Gastroesophageal sphincter (tissue), 3 donors: ENCODE data around the gene RFC2.

Experiments used
- POLR2A ChIP-seq, 2 donors: fragments of 450-650 bp; IDR thresholded peaks; one replicate each; pipeline ENCODE4 v1.6.1; 2017; ENCODE audit warnings: antibody characterized with exemption in 2 of 2, mild to moderate bottlenecking in 2 of 2, moderate library complexity in 1 of 2
- TF ChIP-seq, protein P1 (sequence below), 4 experiments: fragments of 200-600 bp in 2 of 4; fragments of 450-650 bp in 2 of 4; sonication (generic) in 1 of 4; IDR thresholded peaks; one replicate each; pipeline ENCODE4 v1.5.1; 2017 to 2019; ENCODE audit warnings: antibody characterized with exemption in 4 of 4, mild to moderate bottlenecking in 2 of 4, moderate library complexity in 2 of 4

DNA sequence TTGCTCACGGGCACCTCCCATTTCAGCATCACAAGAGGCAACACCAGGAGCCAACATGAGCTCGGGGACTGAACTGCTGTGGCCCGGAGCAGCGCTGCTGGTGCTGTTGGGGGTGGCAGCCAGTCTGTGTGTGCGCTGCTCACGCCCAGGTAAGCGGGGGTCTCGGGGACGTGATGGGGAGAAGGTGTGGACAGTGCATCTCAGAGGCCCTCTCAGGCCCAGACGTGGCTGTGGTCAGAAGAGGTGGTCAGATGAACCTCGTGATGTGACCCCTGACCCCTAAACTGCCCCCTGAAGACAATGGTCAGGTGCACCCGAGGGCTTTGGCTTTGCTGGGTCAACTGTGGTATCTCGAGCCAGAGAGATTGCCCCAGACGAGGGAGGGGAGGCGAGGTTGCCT lies 38.3 kb downstream of the RFC2 start:
- TF ChIP-seq, protein P1, sequence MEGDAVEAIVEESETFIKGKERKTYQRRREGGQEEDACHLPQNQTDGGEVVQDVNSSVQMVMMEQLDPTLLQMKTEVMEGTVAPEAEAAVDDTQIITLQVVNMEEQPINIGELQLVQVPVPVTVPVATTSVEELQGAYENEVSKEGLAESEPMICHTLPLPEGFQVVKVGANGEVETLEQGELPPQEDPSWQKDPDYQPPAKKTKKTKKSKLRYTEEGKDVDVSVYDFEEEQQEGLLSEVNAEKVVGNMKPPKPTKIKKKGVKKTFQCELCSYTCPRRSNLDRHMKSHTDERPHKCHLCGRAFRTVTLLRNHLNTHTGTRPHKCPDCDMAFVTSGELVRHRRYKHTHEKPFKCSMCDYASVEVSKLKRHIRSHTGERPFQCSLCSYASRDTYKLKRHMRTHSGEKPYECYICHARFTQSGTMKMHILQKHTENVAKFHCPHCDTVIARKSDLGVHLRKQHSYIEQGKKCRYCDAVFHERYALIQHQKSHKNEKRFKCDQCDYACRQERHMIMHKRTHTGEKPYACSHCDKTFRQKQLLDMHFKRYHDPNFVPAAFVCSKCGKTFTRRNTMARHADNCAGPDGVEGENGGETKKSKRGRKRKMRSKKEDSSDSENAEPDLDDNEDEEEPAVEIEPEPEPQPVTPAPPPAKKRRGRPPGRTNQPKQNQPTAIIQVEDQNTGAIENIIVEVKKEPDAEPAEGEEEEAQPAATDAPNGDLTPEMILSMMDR (IDR thresholded peaks at IDR 0.05) = no peak
- TF ChIP-seq POLR2A (IDR thresholded peaks at IDR 0.05) = no peak
